Natural killer cell (primary cell): ENCODE measurements around the gene SPATA16. TPM values are rescaled to one million over a fixed set of nuclear protein-coding genes. Genes with fewer than 3 reads are reported as not detected.
"Not testable (repeated sequence)": the region's sequence is repeated elsewhere in the genome, so short reads cannot be mapped to it uniquely, and the experiment has no call there.

ENCODE experiments used
- ATAC-seq, 3 donors: fragments of 150-1000 bp in 2 of 3; fragments of 200-7000 bp in 1 of 3; cut with Tn5 transposase; 1 replicate in 1 of 3; 2 replicates in 2 of 3; pipeline ENCODE4 v1.10.0; 2021; ENCODE audit warnings: mild to moderate bottlenecking in 2 of 3, moderate library complexity in 2 of 3
- DNase-seq, 2 donors: peaks; one replicate each; pipeline versions ENCODE4 v3.0.0 to v3.0.0-alpha.2; 2013 to 2021; ENCODE audit warnings: mixed read lengths in 1 of 2
- H3K27ac ChIP-seq: one replicate; pipeline ENCODE4 v1.5.1; 2013; ENCODE audit warnings: mild to moderate bottlenecking, low read length
- H3K27me3 ChIP-seq: one replicate; pipeline ENCODE4 v1.6.1; 2013; ENCODE audit warnings: low read length; ENCODE audit not compliant: control insufficient read depth, insufficient read depth
- H3K36me3 ChIP-seq: one replicate; pipeline ENCODE4 v1.6.1; 2013; ENCODE audit warnings: low read length; ENCODE audit not compliant: control insufficient read depth, insufficient read depth
- H3K4me1 ChIP-seq: one replicate; pipeline ENCODE4 v1.6.1; 2013; ENCODE audit warnings: low read length; ENCODE audit not compliant: control insufficient read depth, insufficient read depth
- H3K4me3 ChIP-seq: one replicate; pipeline ENCODE4 v1.5.1; 2013; ENCODE audit warnings: low read length
- H3K9me3 ChIP-seq: one replicate; pipeline ENCODE4 v1.6.1; 2013; ENCODE audit warnings: low read length; ENCODE audit not compliant: control insufficient read depth, insufficient read depth
- H3K27ac Mint-ChIP-seq, 2 donors: one replicate each; pipeline ENCODE4 v1.8.0; 2022; ENCODE audit warnings: mild to moderate bottlenecking in 2 of 2, mixed read lengths in 2 of 2, moderate library complexity in 1 of 2
- H3K27me3 Mint-ChIP-seq, 2 donors: one replicate each; pipeline ENCODE4 v1.8.0; 2022; ENCODE audit warnings: low read depth in 2 of 2, mixed read lengths in 2 of 2
- H3K36me3 Mint-ChIP-seq: one replicate; pipeline ENCODE4 v1.8.0; 2022; ENCODE audit warnings: mixed read lengths
- H3K4me1 Mint-ChIP-seq, 2 donors: one replicate each; pipeline ENCODE4 v1.8.0; 2022; ENCODE audit warnings: mixed read lengths in 2 of 2
- H3K4me3 Mint-ChIP-seq: one replicate; pipeline ENCODE4 v1.8.0; 2022; ENCODE audit warnings: mild to moderate bottlenecking, moderate library complexity, mixed read lengths
- H3K9me3 Mint-ChIP-seq, 2 donors: one replicate each; pipeline ENCODE4 v1.8.0; 2022; ENCODE audit warnings: mixed read lengths in 2 of 2
- WGBS: methylation state at CpG from one replicate; pipeline ENCODE4 v1.1.7; 2013; ENCODE audit warnings: missing lambda C conversion rate; ENCODE audit not compliant: insufficient coverage; 5-methylcytosine and 5-hydroxymethylcytosine counted together
- intact Hi-C: fragments of 100-400 bp; cut with micrococcal nuclease; formaldehyde crosslinking; loops from one replicate; pipeline ENCODE4 v1.14.2; 2022
- total RNA-seq, 4 donors: library from RNA; stranded (reverse); fragments of 120-200 nt in 1 of 4; gene quantifications; one replicate each; pipeline versions ENCODE4 v1.2.3 to v1.2.4, GENCODE V29; 2013 to 2022
- TF ChIP-seq, protein P1 (sequence below): fragments of 200-600 bp; IDR thresholded peaks from one replicate; pipeline ENCODE4 v1.8.0; 2022; ENCODE audit warnings: antibody characterized with exemption

Gene SPATA16
- total RNA-seq, 3 donors from 2014 or later (not counting 1 experiment from before 2014, with no cell fraction given) = not detected

DNA sequence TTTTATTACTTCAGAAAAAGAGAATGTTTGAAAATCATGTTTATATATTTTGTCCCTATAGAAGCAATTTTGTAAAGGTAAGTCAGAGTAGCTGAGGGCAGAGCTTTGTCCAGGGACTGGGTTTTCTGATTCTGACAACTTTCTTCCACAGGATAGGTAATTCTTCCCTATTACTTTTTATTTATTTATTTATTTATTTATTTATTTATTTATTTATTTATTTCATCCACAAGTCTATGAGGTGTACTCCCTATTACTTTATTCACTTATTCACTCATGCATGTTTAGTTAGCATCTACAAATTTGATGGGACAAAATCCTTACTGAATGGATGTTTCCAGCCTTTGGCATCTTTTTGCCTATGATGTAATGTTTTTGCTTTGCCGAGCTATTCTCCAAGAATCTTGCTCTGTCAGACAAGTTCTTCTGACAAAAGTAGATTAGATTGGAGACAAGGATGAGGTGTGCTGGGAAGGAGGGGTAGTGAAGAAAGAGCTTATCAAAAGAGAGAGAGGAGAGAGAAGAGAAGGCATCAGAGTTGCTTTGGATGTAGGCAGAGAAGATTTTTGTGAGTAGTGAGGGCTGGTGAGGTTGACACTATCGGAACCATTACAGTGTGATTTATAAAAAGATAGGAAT is 119.4 kb downstream of the SPATA16 start:
- Mint-ChIP-seq H3K9me3 (peaks cover 2% of the 10 kb centered on the region in 2 donors), H3K36me3 (no peaks in the 10 kb centered on the region), H3K27ac (no peak overlapping the region), H3K4me1 (no peaks in the 10 kb centered on the region), H3K27me3 (peaks cover 0 to 2% of the 10 kb centered on the region in 2 donors), H3K4me3 (no peak overlapping the region)
- ATAC-seq = no peak
- 100% methylated on average over 1 of the region's 2 CpGs for WGBS
- Histone ChIP-seq H3K9me3 (no peaks in the 10 kb centered on the region), H3K27me3 (no peaks in the 10 kb centered on the region), H3K4me1 (no peaks in the 10 kb centered on the region), H3K27ac (no peak overlapping the region), H3K36me3 (no peaks in the 10 kb centered on the region), H3K4me3 (no peak overlapping the region)
- intact Hi-C loops = no loop called here
- TF ChIP-seq, protein P1, sequence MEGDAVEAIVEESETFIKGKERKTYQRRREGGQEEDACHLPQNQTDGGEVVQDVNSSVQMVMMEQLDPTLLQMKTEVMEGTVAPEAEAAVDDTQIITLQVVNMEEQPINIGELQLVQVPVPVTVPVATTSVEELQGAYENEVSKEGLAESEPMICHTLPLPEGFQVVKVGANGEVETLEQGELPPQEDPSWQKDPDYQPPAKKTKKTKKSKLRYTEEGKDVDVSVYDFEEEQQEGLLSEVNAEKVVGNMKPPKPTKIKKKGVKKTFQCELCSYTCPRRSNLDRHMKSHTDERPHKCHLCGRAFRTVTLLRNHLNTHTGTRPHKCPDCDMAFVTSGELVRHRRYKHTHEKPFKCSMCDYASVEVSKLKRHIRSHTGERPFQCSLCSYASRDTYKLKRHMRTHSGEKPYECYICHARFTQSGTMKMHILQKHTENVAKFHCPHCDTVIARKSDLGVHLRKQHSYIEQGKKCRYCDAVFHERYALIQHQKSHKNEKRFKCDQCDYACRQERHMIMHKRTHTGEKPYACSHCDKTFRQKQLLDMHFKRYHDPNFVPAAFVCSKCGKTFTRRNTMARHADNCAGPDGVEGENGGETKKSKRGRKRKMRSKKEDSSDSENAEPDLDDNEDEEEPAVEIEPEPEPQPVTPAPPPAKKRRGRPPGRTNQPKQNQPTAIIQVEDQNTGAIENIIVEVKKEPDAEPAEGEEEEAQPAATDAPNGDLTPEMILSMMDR = no peak
- no peak for DNase-seq

DNA sequence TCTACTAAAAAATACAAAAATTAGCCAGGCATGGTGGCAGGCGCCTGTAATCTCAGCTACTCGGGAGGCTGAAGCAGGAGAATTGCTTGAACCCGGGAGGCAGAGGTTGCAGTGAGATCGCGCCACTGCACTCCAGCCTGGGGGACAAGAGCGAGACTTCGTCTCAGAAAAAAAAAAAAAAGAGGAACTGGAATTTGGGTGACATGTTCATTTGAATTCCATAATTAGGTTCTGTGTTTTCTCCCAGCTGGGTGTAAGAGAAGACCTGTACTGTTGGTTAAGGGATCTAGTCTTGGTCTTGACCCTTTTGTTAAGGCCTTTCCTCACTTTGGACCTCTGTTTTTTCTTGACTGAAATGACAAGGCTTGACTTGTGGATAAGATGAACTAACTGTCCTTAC is 120.9 kb downstream of the SPATA16 start:
- H3K36me3 ChIP-seq, intact Hi-C loops, H3K27me3 ChIP-seq, H3K27ac Mint-ChIP-seq, ATAC-seq, H3K4me1 Mint-ChIP-seq, H3K9me3 ChIP-seq, H3K27me3 Mint-ChIP-seq, H3K36me3 Mint-ChIP-seq, H3K4me1 ChIP-seq, H3K9me3 Mint-ChIP-seq, H3K4me3 Mint-ChIP-seq, DNase-seq, H3K27ac ChIP-seq, H3K4me3 ChIP-seq: not testable (repeated sequence)
- 91% methylated on average over 7 of the region's 7 CpGs for WGBS

DNA sequence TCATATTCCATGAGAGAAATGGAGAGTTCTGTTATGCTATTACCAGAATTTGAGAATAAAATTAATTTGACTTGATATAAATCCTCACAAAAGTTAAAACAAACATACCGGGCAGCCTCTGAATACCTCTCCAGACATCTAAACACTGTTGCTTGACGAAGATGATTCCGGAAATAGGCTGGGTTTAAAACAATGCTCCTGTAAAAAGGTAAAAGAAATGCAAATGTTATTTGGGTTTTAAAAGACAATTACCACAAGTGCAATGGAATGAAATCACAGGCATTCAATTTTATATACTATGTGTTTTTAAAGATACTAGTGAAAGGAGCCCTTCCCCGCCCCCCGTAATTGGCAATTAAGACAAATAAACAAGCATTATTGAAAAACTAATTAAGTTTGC is 121.7 kb downstream of the SPATA16 start:
- no peak overlapping the region for H3K27ac Mint-ChIP-seq
- TF ChIP-seq, protein P1 = no peak
- H3K4me1 ChIP-seq = no peaks in the 10 kb centered on the region
- peaks cover 0 to 2% of the 10 kb centered on the region in 2 donors for H3K27me3 Mint-ChIP-seq
- no peaks in the 10 kb centered on the region for H3K27me3 ChIP-seq
- H3K9me3 ChIP-seq = no peaks in the 10 kb centered on the region
- H3K9me3 Mint-ChIP-seq = peaks cover 2% of the 10 kb centered on the region in 2 donors
- no peak overlapping the region for H3K4me3 ChIP-seq
- DNase-seq (no peak), ATAC-seq (no peak)
- no peak overlapping the region for H3K27ac ChIP-seq
- H3K4me1 Mint-ChIP-seq = no peaks in the 10 kb centered on the region
- H3K36me3 Mint-ChIP-seq = no peaks in the 10 kb centered on the region
- intact Hi-C loops = no loop called here
- H3K36me3 ChIP-seq = no peaks in the 10 kb centered on the region
- no peak overlapping the region for H3K4me3 Mint-ChIP-seq
- WGBS = 93% methylated on average over 3 of the region's 5 CpGs

DNA sequence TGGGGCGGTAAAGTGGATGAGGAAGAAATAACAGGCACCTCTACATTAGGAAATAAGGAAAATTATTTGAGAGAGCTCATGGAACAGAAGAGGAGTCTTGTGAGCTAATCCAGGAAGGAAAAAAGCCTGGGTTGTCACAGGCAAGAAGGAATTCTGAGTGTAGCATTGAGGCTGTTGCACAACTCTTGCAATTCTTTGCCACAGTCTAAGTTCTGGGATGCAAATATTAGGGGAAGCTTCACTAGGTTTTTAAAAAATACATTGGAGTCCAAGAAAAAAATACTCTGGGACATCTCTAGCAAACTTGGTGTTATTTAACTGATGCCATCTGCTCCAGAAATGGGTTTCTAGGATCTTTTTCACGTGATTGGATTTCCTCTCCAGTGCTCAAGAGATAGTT is 122.3 kb downstream of the SPATA16 start:
- TF ChIP-seq, protein P1 = no peak
- Histone ChIP-seq H3K36me3 (no peaks in the 10 kb centered on the region), H3K9me3 (no peaks in the 10 kb centered on the region), H3K4me1 (no peaks in the 10 kb centered on the region), H3K27me3 (no peaks in the 10 kb centered on the region), H3K4me3 (no peak overlapping the region), H3K27ac (no peak overlapping the region)
- intact Hi-C loops = no loop called here
- H3K27me3 Mint-ChIP-seq = peaks cover 0 to 2% of the 10 kb centered on the region in 2 donors
- ATAC-seq = no peak
- no peak overlapping the region for H3K4me3 Mint-ChIP-seq
- 75% methylated on average over 2 of the region's 2 CpGs for WGBS
- no peaks in the 10 kb centered on the region for H3K4me1 Mint-ChIP-seq
- H3K36me3 Mint-ChIP-seq = no peaks in the 10 kb centered on the region
- no peak for DNase-seq
- peaks cover 2% of the 10 kb centered on the region in 2 donors for H3K9me3 Mint-ChIP-seq
- H3K27ac Mint-ChIP-seq = no peak overlapping the region
